Activated effector memory CD4-positive, alpha-beta T cell treated with Interleukin-2 at 50 U/mL for 16 hours (primary cell): ENCODE measurements around the gene POU6F2.
"Not testable (repeated sequence)": the region's sequence is repeated elsewhere in the genome, so short reads cannot be mapped to it uniquely, and the experiment has no call there.

Experiments
- DNase-seq: peaks from one replicate; pipeline ENCODE4 v3.0.0-alpha.2; 2020

Gene POU6F2

GRCh38 chr7:39194388-39194787 is 216.7 kb downstream of the POU6F2 start:
- DNase-seq, result not testable (repeated sequence)

GRCh38 chr7:39195967-39196366 is 218.3 kb downstream of the POU6F2 start:
- DNase-seq, result no peak

DNA sequence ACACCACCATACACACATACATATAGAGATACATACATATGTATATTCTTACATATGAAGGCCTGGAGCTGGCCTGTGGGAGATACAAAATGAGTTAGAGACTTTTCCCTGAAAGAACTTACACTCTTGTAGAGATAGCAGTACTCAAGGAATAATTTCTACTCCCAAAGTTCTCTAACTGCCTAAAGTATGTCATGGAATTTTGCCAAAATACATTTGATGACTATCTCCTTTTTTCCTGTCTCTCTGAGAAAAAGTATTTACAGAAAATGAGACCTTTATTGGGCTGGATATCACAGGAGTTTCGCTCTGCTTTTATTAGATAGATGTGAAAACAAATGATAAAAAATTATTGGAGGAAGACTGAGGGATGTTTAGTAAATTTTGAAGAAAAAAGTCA is 220.1 kb downstream of the POU6F2 start:
- DNase-seq, result no peak

- DNase-seq, result no peak
These were observed 220.8 kb downstream of the POU6F2 start for GRCh38 chr7:39198556-39198955.

DNA sequence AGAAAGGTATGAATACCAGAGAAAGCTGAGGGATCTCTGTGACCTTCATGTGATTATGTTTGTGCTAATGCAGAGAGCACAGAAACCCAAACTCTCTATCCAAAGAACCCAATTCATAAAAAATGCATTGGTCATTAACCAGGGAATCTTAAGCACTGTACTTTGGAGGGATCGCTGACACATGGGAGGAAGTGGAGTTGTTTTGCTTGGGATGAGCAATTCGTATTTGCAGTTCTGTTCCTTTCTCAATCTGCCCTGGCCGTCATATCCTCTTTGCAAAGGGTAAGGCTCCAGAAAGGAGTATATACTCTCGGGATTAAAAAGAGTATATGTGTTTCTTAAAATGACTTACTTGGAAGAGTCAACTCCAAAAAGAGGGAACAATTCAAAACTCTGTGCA is 221.3 kb downstream of the POU6F2 start:
- DNase-seq, result no peak

DNA sequence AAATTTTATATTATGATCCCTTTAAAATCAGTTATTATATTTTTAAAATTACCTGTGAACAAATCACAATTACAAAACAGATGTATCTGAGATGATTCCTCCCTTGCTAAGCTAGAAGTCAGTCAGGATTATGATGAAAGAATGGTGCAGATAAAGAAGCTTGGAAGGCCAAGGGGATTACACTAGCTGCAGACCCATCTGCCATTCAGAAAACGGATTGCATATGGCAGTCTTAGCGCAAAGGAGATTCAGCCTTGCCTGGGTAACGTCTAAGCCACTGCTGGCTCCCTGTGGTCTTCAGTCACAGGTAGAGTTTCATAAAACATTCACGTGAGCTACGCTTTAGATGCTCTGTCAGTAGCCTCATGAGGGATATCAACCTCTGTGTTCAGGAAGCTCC is 222.2 kb downstream of the POU6F2 start:
- DNase-seq, result no peak

DNA sequence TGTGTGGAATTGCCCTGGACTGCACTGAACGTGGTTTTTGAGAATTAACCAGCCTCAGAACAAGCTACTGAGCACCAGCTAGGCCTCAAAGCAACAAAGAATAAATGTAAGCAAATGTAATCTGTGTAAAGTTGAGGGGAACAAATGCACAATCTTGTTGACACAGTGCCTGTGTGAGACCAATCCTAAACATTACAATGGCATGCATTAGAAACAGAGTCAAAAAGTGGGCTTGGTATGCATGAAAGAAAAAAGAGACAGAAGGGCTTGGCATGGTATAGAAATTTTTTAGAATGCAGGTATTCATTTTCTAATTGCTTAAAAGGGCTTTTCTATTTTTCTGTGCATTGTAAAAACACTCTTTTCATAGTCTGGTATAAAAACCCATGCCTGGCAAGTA is 224.3 kb downstream of the POU6F2 start:
- DNase-seq, result no peak

GRCh38 chr7:39210362-39210761 is 232.7 kb downstream of the POU6F2 start:
- no peak for DNase-seq

DNA sequence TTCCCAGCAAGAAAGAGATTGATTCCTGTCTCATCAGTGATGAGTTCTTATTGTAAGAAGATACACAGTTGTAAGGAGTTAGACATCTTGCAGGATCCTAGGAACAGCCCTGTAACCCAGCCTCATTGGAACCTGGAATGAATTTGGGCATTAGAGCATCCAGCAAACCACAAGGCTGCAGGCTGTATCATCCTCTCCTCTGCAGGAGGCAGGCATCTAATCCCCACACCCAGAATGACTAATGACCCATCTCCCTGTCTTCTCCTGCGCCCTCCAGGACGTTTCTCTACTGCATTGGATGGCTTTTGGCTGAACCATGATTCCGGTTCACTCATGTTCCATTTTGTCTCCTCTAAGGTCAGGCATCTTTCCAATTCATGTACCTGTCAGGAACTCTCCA is 233.9 kb downstream of the POU6F2 start:
- DNase-seq, result no peak

DNA sequence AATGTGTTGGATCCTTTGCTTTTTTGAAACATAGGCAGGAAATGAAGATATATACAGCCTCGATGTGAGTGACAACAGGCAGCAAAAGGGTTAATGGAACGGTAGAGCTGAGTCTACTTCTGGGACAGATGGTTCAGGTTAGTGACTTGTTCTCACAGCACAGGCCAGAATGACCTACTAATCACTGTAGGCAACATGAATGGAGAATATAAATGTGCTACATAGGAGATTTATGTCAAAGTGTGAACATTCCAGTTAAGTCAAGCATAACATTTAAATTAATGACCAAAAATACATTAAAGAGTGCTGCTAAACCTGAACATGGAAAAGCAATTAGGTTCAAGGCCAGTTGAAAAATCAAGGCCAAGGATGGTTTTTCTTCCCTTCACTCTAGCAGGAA is 235.2 kb downstream of the POU6F2 start:
- DNase-seq, result no peak

GRCh38 chr7:39217783-39218182 is 240.1 kb downstream of the POU6F2 start:
- DNase-seq, result no peak

- DNase-seq, result no peak
These were observed 242.2 kb downstream of the POU6F2 start for GRCh38 chr7:39219869-39220268.

- no peak for DNase-seq
These were observed 244.2 kb downstream of the POU6F2 start for GRCh38 chr7:39221901-39222300.

DNA sequence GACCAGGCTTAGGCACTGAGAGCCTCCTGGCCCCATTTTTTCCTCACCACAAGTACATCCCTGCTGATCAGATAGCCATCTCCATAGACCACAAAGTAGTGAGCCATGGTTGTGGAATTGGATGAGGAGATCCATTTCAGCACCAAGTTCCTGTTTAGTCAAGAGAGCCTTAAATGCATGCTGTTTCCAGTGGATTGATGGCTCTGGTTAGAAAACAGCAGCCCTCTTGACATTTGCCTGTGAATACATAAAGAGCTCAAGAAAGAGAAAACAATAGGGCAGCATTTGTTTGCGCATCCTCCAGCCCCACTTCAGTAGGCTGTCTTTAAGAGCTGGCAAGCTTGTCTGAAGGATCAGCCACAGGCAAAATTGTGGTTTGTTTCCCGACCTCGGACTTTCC is 251.2 kb downstream of the POU6F2 start:
- DNase-seq, result no peak

GRCh38 chr7:39233851-39234529 is 256.3 kb downstream of the POU6F2 start:
- DNase-seq, result no peak

- DNase-seq, result no peak
These were observed 260.6 kb downstream of the POU6F2 start for GRCh38 chr7:39238234-39238869.

DNA sequence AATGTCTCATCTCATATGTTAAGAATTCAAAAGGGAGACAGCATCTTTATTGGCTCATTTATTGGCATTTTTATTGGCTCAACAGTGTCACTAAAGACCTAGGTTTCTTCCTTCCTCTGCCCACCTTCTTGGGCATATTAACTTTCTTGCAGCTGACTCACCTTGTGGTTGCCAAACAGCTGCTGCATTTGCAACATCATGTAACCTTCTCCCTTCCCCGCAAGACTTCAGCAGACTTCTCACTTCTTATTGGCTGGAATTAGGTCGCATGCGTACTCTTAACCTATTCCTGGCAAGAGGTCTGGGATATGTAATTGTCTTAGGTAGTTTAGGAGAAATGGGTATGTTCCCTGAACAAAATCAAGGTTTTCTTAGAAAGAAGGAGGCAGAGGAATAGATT is 263.2 kb downstream of the POU6F2 start:
- DNase-seq, result no peak

- DNase-seq, result no peak
These were observed 269.9 kb downstream of the POU6F2 start for GRCh38 chr7:39247576-39247975.

GRCh38 chr7:39248041-39248691 is 270.5 kb downstream of the POU6F2 start:
- no peak for DNase-seq

DNA sequence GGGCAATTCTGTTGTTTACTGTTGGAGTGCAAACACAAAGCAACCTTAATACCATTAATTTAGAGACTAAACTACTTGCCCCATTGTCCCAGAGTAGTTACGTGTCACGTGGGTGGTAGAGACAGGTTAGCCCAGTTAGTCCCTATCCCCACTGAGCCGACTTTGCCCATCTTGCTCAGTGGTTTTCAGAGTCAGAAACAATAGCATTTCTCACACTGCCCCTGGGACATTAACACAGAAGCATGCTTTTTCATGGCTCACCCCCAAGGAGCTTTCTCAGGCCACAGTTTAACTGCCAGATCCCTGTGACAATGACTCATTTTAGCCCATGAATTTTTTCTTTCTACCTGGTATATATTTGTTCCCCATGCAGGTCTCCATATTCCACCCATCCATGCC is 271.0 kb downstream of the POU6F2 start:
- DNase-seq, result no peak

- no peak for DNase-seq
These were observed 272.0 kb downstream of the POU6F2 start for GRCh38 chr7:39249635-39250152.

GRCh38 chr7:39252916-39253315 is 275.2 kb downstream of the POU6F2 start:
- DNase-seq, result no peak

DNA sequence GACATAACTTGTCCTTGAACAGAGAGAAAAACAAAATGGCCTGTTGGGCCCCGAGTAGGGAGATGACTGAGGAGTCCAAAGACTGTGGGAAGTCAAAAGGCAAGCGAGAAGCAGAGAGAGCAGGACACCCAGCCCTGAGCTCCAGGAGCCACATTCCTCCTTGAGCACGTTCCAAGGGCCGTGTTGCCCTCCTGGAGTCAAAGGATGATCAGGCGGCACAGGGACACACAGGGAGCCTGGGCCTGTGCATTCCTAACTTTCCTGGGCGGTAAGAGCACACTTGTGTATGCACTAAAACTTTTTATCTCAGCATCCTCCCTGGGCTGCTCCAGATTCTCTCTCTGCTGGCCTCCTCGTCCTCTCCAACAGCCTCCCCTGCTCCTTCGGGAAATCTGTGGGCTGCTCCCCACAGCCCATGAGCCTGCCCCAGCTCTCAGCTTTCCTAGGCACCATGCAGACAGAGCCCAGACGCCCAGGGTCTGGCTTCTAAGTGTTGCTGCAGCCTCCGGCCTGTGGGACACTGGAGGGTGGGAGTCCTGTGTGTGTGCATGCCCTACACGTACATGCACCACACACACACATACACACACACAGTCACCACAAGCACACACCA is 281.8 kb downstream of the POU6F2 start:
- DNase-seq, result no peak
